Adipocyte (in vitro differentiated cells): Measurements from ENCODE around the gene PILRB.
"Not testable (repeated sequence)": the region's sequence is repeated elsewhere in the genome, so short reads cannot be mapped to it uniquely, and the experiment has no call there.

Experiments
- DNase-seq: peaks from one replicate; pipeline ENCODE4 v3.0.0-alpha.2; 2015; ENCODE audit warnings: low read depth
- H3K27me3 ChIP-seq: replicated peaks from 2 replicates; pipeline ENCODE4 v1.7.0; 2013; ENCODE audit warnings: mild to moderate bottlenecking, low read length, moderate library complexity; ENCODE audit not compliant: control insufficient read depth, insufficient read depth
- H3K36me3 ChIP-seq: 2 replicates; pipeline ENCODE4 v1.7.0; 2013; ENCODE audit warnings: low read length, mild to moderate bottlenecking, moderate library complexity; ENCODE audit not compliant: control insufficient read depth, insufficient read depth, severe bottlenecking
- H3K4me1 ChIP-seq: 2 replicates; pipeline ENCODE4 v1.7.0; 2013; ENCODE audit warnings: mild to moderate bottlenecking, low read length, moderate library complexity; ENCODE audit not compliant: control insufficient read depth, insufficient read depth
- H3K4me3 ChIP-seq: 2 replicates; pipeline ENCODE4 v1.7.0; 2013; ENCODE audit warnings: mild to moderate bottlenecking, low read length, moderate library complexity
- H3K9ac ChIP-seq: 2 replicates; pipeline ENCODE4 v1.7.0; 2013; ENCODE audit warnings: mild to moderate bottlenecking, low read length, moderate library complexity
- H3K9me3 ChIP-seq: 2 replicates; pipeline ENCODE4 v1.7.0; 2013; ENCODE audit warnings: mild to moderate bottlenecking, low read length, moderate library complexity; ENCODE audit not compliant: control insufficient read depth

Gene PILRB

DNA sequence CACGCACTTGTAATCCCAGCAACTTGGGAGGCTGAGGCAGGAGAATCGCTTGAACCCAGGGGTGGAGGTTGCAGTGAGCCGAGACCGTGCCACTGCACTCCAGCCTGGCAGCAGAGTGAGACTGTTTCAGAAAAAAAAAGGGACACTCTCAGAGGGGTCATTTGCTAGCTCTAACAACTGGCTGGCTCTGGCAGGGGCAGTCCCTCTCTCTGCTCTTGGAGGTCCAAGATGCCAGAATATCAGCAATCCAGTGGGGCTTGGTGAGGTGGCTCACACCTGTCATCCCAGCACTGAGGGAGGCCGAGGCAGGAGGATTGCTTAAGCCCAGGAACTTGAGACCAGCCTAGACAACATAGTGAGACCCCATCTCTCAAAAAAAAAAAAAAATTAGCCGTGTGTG is 12.8 kb downstream of the PILRB start:
- H3K4me3 ChIP-seq = no peak overlapping the region
- H3K9ac ChIP-seq = no peak overlapping the region
- DNase-seq = no peak
- no peaks in the 10 kb centered on the region for H3K27me3 ChIP-seq
- peaks cover 48% of the 10 kb centered on the region for H3K4me1 ChIP-seq
- no peaks in the 10 kb centered on the region for H3K9me3 ChIP-seq
- H3K36me3 ChIP-seq = no peaks in the 10 kb centered on the region

DNA sequence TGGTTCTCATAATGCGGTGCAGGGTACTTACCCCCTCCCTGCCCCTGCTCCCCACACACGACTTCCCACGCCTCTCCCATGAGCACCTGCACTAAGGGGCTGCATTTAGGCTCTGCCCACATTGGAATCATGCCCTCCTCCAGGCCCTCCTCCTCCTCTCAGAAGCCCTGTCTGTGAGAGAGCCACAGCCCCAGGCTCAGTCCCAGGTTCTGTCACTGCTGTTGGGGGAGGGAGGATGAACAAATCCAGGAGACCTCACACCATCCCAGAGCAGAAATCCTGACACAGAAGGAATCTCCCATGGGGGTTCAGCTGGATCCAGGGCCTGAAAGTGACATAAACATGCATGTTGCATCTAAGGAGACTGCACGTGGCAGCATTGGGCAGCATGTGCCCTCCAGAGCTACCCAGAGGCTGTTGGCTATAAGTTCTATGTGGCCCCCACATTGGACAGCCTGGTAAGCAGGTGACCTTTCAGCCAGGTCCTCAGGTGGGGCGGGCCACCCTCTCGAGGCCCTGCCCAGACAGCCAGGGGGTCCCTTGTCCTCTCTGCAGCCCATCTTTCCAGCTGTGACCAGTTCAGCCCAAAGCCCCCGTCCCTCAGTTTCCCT is 13.7 kb downstream of the PILRB start:
- Histone ChIP-seq H3K9me3 (no peaks in the 10 kb centered on the region), H3K4me3 (no peak overlapping the region), H3K4me1 (peaks cover 40% of the 10 kb centered on the region), H3K36me3 (no peaks in the 10 kb centered on the region), H3K27me3 (no peaks in the 10 kb centered on the region), H3K9ac (peak overlapping the region; percentile 11)
- DNase-seq = no peak

DNA sequence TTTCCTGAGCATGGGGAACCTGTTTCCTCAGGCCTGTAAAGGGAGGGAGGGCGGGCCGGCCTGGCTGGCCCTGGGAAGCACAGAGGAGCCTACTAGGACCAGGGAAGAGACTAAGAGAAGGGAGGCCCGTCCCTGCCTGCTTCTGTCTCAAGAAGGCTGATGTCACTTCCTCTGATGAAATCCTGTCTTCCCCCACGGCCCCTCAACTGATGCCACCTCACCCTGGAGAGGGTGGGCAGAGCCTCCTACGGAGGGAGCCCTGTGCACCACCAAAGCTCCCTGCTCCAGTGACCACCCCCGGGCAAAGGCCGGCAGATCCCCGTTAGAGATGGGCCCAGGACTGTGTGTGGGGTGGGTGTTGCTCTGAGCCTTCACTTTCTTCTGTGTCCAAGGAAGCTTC is 14.3 kb downstream of the PILRB start:
- Histone ChIP-seq H3K9ac (no peak overlapping the region), H3K9me3 (no peaks in the 10 kb centered on the region), H3K36me3 (no peaks in the 10 kb centered on the region), H3K27me3 (no peaks in the 10 kb centered on the region), H3K4me1 (peaks cover 34% of the 10 kb centered on the region), H3K4me3 (no peak overlapping the region)
- peak; percentile 30 for DNase-seq

DNA sequence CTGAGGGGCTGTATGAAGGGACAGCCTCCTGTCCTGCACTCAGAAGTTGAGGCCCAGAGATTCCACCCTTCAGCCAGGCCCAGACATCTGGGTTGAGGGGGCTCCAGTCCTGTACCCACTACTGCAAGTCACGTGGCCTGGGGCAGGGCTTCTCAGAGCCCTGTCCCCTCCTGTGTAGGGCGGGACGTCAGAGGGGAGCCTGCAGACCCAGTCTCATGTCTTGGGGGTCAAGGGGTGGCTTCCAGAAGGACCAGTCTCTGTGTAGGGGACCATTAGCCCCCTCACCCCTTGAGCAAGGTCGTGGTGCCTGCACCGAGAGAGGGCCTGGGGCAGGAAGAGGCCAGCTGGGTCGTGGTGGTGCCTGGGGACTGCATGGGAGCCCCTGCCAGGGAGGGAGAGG is 14.8 kb downstream of the PILRB start:
- H3K27me3 ChIP-seq = no peaks in the 10 kb centered on the region
- H3K9ac ChIP-seq = peak overlapping the region; percentile 54
- no peak overlapping the region for H3K4me3 ChIP-seq
- H3K36me3 ChIP-seq = no peaks in the 10 kb centered on the region
- H3K9me3 ChIP-seq = no peaks in the 10 kb centered on the region
- DNase-seq = no peak
- H3K4me1 ChIP-seq = peaks cover 30% of the 10 kb centered on the region

DNA sequence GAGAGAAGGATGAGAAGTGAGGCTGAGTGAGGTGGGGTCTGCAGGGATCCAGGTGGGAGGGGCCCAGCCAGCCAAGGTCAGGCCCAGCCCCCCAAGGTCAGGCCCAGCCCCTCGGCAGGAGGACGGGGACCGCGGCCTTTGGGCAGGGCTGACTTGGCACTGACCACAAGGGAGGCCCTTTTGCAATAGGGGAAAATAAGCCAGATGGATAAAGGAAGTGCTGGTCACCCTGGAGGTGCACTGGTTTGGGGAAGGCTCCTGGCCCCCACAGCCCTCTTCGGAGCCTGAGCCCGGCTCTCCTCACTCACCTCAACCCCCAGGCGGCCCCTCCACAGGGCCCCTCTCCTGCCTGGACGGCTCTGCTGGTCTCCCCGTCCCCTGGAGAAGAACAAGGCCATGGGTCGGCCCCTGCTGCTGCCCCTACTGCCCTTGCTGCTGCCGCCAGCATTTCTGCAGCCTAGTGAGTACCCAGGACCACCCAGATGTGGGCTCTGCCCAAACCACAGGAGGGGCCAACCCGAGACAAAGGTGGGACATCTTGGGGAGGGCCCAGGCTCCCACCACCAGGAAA is 15.4 kb downstream of the PILRB start, which contains the start of gene PILRA:
TSS of gene PILRA (plus strand) at position 227 of the 571 bp plus-strand sequence. CDS start at position 397, 170 bp downstream.
- Histone ChIP-seq H3K36me3 (no peaks in the 10 kb centered on the region), H3K9ac (peak within 1 kb of the TSS; percentile 60), H3K9me3 (no peaks in the 10 kb centered on the region), H3K4me1 (peaks cover 27% of the 10 kb centered on the region), H3K27me3 (no peaks in the 10 kb centered on the region), H3K4me3 (peak within 1 kb of the TSS; percentile 50)
- DNase-seq = peak; percentile 7

DNA sequence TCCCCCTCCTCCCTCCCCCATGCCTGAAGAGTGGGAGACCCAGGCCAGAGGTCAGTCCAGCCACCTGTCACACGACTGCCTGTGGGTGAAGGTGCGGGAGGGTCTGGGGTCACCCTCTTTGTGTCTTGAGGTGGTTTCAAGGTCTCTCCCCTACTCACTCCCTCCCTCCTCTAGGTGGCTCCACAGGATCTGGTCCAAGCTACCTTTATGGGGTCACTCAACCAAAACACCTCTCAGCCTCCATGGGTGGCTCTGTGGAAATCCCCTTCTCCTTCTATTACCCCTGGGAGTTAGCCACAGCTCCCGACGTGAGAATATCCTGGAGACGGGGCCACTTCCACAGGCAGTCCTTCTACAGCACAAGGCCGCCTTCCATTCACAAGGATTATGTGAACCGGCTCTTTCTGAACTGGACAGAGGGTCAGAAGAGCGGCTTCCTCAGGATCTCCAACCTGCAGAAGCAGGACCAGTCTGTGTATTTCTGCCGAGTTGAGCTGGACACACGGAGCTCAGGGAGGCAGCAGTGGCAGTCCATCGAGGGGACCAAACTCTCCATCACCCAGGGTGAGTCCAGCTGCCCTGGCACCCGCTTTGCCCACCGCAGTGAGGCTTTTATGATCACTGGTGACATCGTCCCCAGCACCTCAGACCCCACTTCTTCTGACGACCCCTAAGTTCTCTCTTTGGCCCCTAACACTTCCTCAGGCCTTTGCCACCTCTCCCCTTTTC is 16.1 kb downstream of the PILRB start:
- Histone ChIP-seq H3K4me3 (peak overlapping the region; percentile 50), H3K4me1 (peaks cover 27% of the 10 kb centered on the region)
- not testable (repeated sequence) for H3K9me3 ChIP-seq, H3K36me3 ChIP-seq, H3K9ac ChIP-seq, DNase-seq, H3K27me3 ChIP-seq

DNA sequence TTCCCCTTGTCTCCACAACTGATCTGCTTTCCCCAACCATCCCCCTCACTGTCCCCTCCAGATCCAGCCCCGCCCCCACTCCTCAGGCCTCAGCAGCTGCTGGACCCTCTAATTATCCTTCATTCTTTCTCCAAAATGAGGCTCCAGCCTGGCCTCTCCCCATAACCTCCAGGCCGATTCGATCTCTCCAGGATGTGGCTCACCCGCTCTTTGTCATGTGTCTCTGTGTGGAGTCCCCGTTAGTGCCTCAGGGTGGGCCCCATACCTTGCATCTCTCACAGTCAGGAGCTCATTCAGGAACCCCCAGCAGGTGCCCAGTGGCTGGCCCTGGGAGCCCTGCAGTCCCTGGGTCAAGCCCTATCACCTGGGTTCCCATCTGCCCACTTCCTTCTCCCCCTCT is 16.7 kb downstream of the PILRB start:
- no peaks in the 10 kb centered on the region for H3K36me3 ChIP-seq
- no peak for DNase-seq
- no peak overlapping the region for H3K4me3 ChIP-seq
- no peaks in the 10 kb centered on the region for H3K27me3 ChIP-seq
- H3K9me3 ChIP-seq = no peaks in the 10 kb centered on the region
- H3K9ac ChIP-seq = no peak overlapping the region
- peaks cover 27% of the 10 kb centered on the region for H3K4me1 ChIP-seq

DNA sequence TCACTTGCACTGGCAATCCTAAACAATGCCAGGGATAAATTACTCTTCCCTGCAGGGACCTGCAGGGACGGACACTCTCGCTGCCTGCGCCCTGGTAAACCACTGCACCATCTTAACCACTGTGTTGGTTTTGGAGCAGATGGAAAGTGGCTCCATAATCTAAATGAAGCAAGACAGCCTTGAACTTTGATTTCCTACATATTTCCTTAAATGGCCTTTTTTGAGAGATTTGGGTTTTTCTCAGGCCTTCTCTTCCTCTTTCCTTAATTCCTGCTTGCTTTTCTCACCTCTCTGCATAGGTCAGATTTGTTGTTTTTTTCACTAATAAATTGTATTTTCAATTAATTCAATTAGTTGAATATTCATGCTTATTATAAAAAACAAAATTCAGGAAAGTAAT is 18.1 kb downstream of the PILRB start:
- H3K4me3 ChIP-seq = no peak overlapping the region
- DNase-seq = no peak
- H3K9ac ChIP-seq = no peak overlapping the region
- H3K36me3 ChIP-seq = no peaks in the 10 kb centered on the region
- no peaks in the 10 kb centered on the region for H3K9me3 ChIP-seq
- H3K4me1 ChIP-seq = peaks cover 22% of the 10 kb centered on the region
- H3K27me3 ChIP-seq = no peaks in the 10 kb centered on the region

DNA sequence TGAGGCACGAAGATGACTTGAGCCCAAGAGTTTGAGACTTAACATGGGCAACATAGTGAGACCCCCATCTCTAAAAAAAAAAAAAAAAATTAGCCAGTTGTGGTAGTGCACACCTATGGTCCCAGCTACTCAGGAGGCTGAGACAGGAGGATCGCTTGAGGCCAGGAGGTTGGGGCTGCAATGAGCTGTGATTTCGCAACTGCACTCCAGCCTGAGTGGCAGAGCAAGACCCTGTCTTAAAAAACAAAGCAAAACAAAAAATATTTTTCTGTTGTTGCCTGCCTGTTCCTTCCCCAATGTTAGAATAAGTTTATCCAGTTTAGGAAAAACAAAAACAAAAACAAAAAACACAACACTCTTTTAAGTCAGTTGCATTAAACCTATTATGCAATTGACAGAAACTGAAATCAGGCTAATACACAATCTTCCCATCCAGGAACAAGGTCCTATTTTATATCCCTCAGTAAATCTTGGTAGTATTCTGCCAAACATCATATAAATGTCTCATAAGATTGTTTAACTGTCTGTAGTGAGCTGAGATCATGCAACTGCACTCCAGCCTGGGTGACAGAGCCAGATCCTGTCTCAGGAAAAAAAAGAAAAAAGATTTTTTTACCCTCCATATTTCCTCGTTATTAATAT is 20.3 kb downstream of the PILRB start:
- Histone ChIP-seq H3K4me3 (no peak overlapping the region), H3K9me3 (no peaks in the 10 kb centered on the region)
- DNase-seq = no peak

DNA sequence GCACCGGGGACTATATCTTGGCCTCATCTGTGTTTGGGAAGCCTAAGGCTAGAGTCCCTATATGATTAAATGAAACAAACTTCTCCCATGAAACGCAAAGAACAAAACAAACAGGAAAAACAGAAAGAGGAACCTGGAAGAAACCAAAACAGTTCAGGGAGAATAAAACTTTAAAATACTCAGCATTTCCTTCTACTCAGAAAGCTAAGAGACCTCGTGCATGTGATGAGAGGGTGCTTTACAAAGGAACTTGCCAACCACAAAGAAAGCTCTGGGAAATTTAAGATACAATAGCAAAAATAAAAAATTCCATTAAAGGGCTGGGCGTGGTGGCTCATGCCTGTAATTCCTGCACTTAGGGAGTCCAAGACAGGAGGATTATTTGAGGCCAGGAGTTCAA is 22.3 kb downstream of the PILRB start:
- no peak overlapping the region for H3K4me3 ChIP-seq
- no peaks in the 10 kb centered on the region for H3K36me3 ChIP-seq
- H3K9ac ChIP-seq = no peak overlapping the region
- no peaks in the 10 kb centered on the region for H3K27me3 ChIP-seq
- no peaks in the 10 kb centered on the region for H3K4me1 ChIP-seq
- H3K9me3 ChIP-seq = no peaks in the 10 kb centered on the region
- DNase-seq = no peak

More for the DNA sequence above, 20.3 kb downstream of the PILRB start:
- H3K4me1 ChIP-seq = peaks cover 8% of the 10 kb centered on the region
- no peaks in the 10 kb centered on the region for H3K27me3 ChIP-seq
- H3K9ac ChIP-seq = no peak overlapping the region
- H3K36me3 ChIP-seq = no peaks in the 10 kb centered on the region

DNA sequence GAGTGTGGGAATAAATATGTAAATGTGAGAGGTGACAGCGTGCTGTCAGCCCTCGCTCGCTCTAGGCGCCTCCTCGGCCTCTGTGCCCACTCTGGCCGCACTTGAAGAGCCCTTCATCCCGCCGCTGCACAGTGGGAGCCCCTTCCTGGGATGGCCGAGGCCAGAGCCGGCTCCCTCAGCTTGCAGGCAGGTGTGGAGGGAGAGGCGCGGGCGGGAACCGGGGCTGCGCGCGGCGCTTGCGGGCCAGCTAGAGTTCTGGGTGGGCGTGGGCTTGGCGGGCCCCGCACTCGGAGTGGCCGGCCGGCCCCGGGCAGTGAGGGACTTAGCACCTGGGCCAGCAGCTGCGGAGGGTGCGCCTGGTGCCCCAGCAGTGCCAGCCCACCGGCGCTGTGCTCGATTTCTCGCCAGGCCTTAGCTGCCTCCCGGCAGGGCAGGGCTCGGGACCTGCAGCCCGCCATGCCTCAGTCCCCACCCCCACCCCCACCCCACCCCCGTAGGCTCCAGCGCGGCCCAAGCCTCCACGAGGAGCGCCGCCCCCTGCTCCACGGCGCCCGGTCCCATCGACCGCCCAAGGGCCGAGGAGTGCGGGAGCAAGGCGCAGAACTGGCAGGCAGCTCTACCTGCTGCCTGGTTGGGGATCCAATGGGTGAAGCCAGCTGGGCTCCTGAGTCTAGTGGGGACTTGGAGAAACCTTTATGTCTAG is 23.8 kb downstream of the PILRB start:
- not testable (repeated sequence) for H3K9me3 ChIP-seq, H3K4me3 ChIP-seq, H3K27me3 ChIP-seq, H3K4me1 ChIP-seq, DNase-seq, H3K9ac ChIP-seq, H3K36me3 ChIP-seq
